Limb (tissue), 2 donors: ENCODE data around the gene DIP2C.
"Not testable (repeated sequence)": the region's sequence is repeated elsewhere in the genome, so short reads cannot be mapped to it uniquely, and the experiment has no call there.

Source experiments
- DNase-seq, 2 donors: peaks; one replicate each; pipeline ENCODE4 v3.0.0-alpha.2; 2016; ENCODE audit errors: extremely low spot score in 2 of 2

The DIP2C gene

GRCh38 chr10:700183-700582 is 10.7 kb upstream of the DIP2C start:
- DNase-seq = not testable (repeated sequence)

GRCh38 chr10:697097-697875 is 7.8 kb upstream of the DIP2C start:
- no peak for DNase-seq

- no peak for DNase-seq
These were observed 5.9 kb upstream of the DIP2C start for GRCh38 chr10:695396-695795.

GRCh38 chr10:693506-693905 is 4.0 kb upstream of the DIP2C start:
- DNase-seq = no peak

- no peak for DNase-seq
These were observed 3.3 kb upstream of the DIP2C start for GRCh38 chr10:692682-693351.

- DNase-seq = no peak
These were observed 1.7 kb upstream of the DIP2C start for GRCh38 chr10:691216-691615.

- DNase-seq = no peak
These were observed 1.1 kb upstream of the DIP2C start for GRCh38 chr10:690372-691161.

GRCh38 chr10:689121-689451 is 382 bp downstream of the DIP2C start:
- DNase-seq = no peak

- DNase-seq = peak; percentile 49 to 69
These were observed 952 bp downstream of the DIP2C start for GRCh38 chr10:688312-689120.

GRCh38 chr10:687583-688311 is 1.7 kb downstream of the DIP2C start:
- DNase-seq = no peak

GRCh38 chr10:686155-686931 is 3.1 kb downstream of the DIP2C start:
- DNase-seq = no peak

- no peak for DNase-seq
These were observed 3.9 kb downstream of the DIP2C start for GRCh38 chr10:685613-686012.

- no peak for DNase-seq
These were observed 5.9 kb downstream of the DIP2C start for GRCh38 chr10:683448-684071.

- DNase-seq = no peak
These were observed 6.5 kb downstream of the DIP2C start for GRCh38 chr10:682931-683447.

GRCh38 chr10:681670-682318 is 7.7 kb downstream of the DIP2C start:
- DNase-seq = no peak

GRCh38 chr10:680745-681144 is 8.7 kb downstream of the DIP2C start:
- DNase-seq = no peak

- no peak for DNase-seq
These were observed 9.3 kb downstream of the DIP2C start for GRCh38 chr10:680146-680545.

- DNase-seq = no peak
These were observed 9.9 kb downstream of the DIP2C start for GRCh38 chr10:679556-679955.

- DNase-seq = not testable (repeated sequence)
These were observed 10.8 kb downstream of the DIP2C start for GRCh38 chr10:678662-679005.
